Panc1 (cell line): ENCODE measurements around the gene CBR4. TPM values are rescaled to one million over a fixed set of nuclear protein-coding genes. Genes with fewer than 3 reads are reported as not detected.
A peak's percentile ranks its signal among the peaks of the same experiment; 100 is the strongest.

Source experiments
- ATAC-seq: fragments of 200-7000 bp; cut with Tn5 transposase; 2 replicates; pipeline ENCODE4 v1.9.1; 2020; ENCODE audit warnings: mild to moderate bottlenecking, moderate library complexity
- BruUV-seq: library from RNA; stranded (reverse); fragments of 400-500 nt; replicated peaks from 2 replicates; lab custom pipeline; 2021; lab: Mats Ljungman, UMichigan
- CTCF ChIA-PET: fragments of 300-600 bp; sonication (Branson Sonifier 250); formaldehyde crosslinking; loops from one replicate; lab custom pipeline; 2022; ENCODE audit warnings: antibody characterized with exemption; lab: Charles Lee
- POLR2A ChIA-PET: fragments of 300-600 bp; sonication (Branson Sonifier 250); formaldehyde crosslinking; loops from one replicate; lab custom pipeline; 2022; ENCODE audit warnings: antibody characterized with exemption; lab: Charles Lee
- DNase-seq: peaks from one replicate; pipeline ENCODE4 v3.0.0-alpha.2; 2010; ENCODE audit warnings: low read depth, low spot score
- H3K27ac ChIP-seq: 2 replicates; pipeline ENCODE4 v1.5.1; 2011; ENCODE audit warnings: mild to moderate bottlenecking, low read length, inconsistent platforms
- H3K27me3 ChIP-seq: fragments of 200-500 bp; sonication (Bioruptor generic); 2 replicates; pipeline ENCODE4 v1.6.0; 2014; ENCODE audit warnings: low read length, inconsistent platforms; ENCODE audit not compliant: control insufficient read depth, insufficient read depth
- H3K36me3 ChIP-seq: fragments of 200-500 bp; sonication (Bioruptor generic); 2 replicates; pipeline ENCODE4 v1.5.1; 2014; ENCODE audit warnings: inconsistent platforms, mild to moderate bottlenecking, low read length, moderate library complexity; ENCODE audit not compliant: control insufficient read depth, insufficient read depth
- H3K4me1 ChIP-seq: 2 replicates; pipeline ENCODE4 v1.5.1; 2011; ENCODE audit warnings: inconsistent platforms, mild to moderate bottlenecking, low read length, moderate library complexity; ENCODE audit not compliant: control insufficient read depth, insufficient read depth
- H3K4me3 ChIP-seq, 2 experiments: 2 replicates each; pipeline ENCODE4 v1.5.1; 2011 to 2012; ENCODE audit warnings: low read depth in 2 of 2, low read length in 2 of 2, mild to moderate bottlenecking in 2 of 2, inconsistent platforms in 1 of 2, moderate library complexity in 1 of 2
- H3K9me3 ChIP-seq: fragments of 200-500 bp; sonication (Bioruptor generic); 2 replicates; pipeline ENCODE4 v1.5.1; 2014; ENCODE audit warnings: low read depth, mild to moderate bottlenecking, inconsistent platforms, low read length, moderate library complexity; ENCODE audit not compliant: control insufficient read depth, insufficient read depth
- POLR2AphosphoS5 ChIP-seq: IDR thresholded peaks from 2 replicates; pipeline ENCODE4 v1.6.1; 2012; ENCODE audit warnings: mild to moderate bottlenecking, low read depth, low read length, moderate library complexity
- SIN3A ChIP-seq: IDR thresholded peaks from 2 replicates; pipeline ENCODE4 v1.6.1; 2012; ENCODE audit warnings: low read depth, mild to moderate bottlenecking, low read length, moderate library complexity, borderline replicate concordance; ENCODE audit not compliant: insufficient read depth
- TCF7L2 ChIP-seq: IDR thresholded peaks from 2 replicates; pipeline ENCODE4 v1.6.1; 2011; ENCODE audit warnings: mild to moderate bottlenecking, low read depth, low read length, inconsistent platforms
- in situ Hi-C: cut with HindIII; loops from 2 replicates; pipeline ENCODE4 v1.10.0; 2016; ENCODE audit warnings: low sequenced_read_pairs, low pct_unique_long_range_greater_than_20kb
- intact Hi-C: fragments of 100-400 bp; cut with micrococcal nuclease; formaldehyde crosslinking; loops from one replicate; pipeline ENCODE4 v1.10.0; 2022; ENCODE audit not compliant: unreplicated experiment
- total RNA-seq: library from RNA; stranded (reverse); gene quantifications from one replicate; pipeline ENCODE4 v1.2.1, GENCODE V29; 2021; ENCODE audit not compliant: unreplicated experiment
- TF ChIP-seq, protein P1 (sequence below): fragments of 450-650 bp; IDR thresholded peaks from 2 replicates; pipeline ENCODE4 v1.5.1; 2017; ENCODE audit warnings: mild to moderate bottlenecking
- TF ChIP-seq, protein P2 (sequence below), 2 experiments: IDR thresholded peaks; 2 replicates each; pipeline ENCODE4 v1.6.1; 2011 to 2012; ENCODE audit warnings: low read depth in 2 of 2, control low read depth in 1 of 2, low read length in 1 of 2, mild to moderate bottlenecking in 1 of 2, moderate library complexity in 1 of 2; ENCODE audit not compliant: insufficient read depth in 1 of 2

The CBR4 gene
- total RNA-seq, 1 experiment from 2014 or later = 13.5 TPM

GRCh38 chr4:168995537-168996295 is 14.3 kb downstream of the CBR4 start:
- no peak overlapping the region for H3K4me3 ChIP-seq
- intact Hi-C loops = no loop called here
- DNase-seq (no peak), ATAC-seq (no peak)
- CTCF ChIA-PET = interaction anchor here (0.6 kb wide), 1 partner anchor 55 kb away, joined by 3 read pairs; no protein-coding TSS in a partner anchor
- POLR2A ChIA-PET = interaction anchor here (0.6 kb wide), 1 partner anchor 206 kb away, joined by 4 read pairs; no protein-coding TSS in a partner anchor
- H3K9me3 ChIP-seq = no peaks in the 10 kb centered on the region
- in situ Hi-C loops = no loop called here
- TF ChIP-seq, protein P1, sequence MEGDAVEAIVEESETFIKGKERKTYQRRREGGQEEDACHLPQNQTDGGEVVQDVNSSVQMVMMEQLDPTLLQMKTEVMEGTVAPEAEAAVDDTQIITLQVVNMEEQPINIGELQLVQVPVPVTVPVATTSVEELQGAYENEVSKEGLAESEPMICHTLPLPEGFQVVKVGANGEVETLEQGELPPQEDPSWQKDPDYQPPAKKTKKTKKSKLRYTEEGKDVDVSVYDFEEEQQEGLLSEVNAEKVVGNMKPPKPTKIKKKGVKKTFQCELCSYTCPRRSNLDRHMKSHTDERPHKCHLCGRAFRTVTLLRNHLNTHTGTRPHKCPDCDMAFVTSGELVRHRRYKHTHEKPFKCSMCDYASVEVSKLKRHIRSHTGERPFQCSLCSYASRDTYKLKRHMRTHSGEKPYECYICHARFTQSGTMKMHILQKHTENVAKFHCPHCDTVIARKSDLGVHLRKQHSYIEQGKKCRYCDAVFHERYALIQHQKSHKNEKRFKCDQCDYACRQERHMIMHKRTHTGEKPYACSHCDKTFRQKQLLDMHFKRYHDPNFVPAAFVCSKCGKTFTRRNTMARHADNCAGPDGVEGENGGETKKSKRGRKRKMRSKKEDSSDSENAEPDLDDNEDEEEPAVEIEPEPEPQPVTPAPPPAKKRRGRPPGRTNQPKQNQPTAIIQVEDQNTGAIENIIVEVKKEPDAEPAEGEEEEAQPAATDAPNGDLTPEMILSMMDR = peak; percentile 20; the same call in 1 of the 2 replicates
- TF ChIP-seq, protein P2, sequence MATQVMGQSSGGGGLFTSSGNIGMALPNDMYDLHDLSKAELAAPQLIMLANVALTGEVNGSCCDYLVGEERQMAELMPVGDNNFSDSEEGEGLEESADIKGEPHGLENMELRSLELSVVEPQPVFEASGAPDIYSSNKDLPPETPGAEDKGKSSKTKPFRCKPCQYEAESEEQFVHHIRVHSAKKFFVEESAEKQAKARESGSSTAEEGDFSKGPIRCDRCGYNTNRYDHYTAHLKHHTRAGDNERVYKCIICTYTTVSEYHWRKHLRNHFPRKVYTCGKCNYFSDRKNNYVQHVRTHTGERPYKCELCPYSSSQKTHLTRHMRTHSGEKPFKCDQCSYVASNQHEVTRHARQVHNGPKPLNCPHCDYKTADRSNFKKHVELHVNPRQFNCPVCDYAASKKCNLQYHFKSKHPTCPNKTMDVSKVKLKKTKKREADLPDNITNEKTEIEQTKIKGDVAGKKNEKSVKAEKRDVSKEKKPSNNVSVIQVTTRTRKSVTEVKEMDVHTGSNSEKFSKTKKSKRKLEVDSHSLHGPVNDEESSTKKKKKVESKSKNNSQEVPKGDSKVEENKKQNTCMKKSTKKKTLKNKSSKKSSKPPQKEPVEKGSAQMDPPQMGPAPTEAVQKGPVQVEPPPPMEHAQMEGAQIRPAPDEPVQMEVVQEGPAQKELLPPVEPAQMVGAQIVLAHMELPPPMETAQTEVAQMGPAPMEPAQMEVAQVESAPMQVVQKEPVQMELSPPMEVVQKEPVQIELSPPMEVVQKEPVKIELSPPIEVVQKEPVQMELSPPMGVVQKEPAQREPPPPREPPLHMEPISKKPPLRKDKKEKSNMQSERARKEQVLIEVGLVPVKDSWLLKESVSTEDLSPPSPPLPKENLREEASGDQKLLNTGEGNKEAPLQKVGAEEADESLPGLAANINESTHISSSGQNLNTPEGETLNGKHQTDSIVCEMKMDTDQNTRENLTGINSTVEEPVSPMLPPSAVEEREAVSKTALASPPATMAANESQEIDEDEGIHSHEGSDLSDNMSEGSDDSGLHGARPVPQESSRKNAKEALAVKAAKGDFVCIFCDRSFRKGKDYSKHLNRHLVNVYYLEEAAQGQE (IDR thresholded peaks at IDR 0.05; ENCODE audit: insufficient read depth in 1 of 2, low read depth in 2 of 2, low read length in 1 of 2) = no peak
- TF ChIP-seq POLR2AphosphoS5 = no peak
- no peak for TF ChIP-seq SIN3A
- H3K36me3 ChIP-seq = peaks cover 9% of the 10 kb centered on the region; the same call in 1 of the 2 replicates
- H3K4me1 ChIP-seq = no peaks in the 10 kb centered on the region
- no peaks in the 10 kb centered on the region for H3K27me3 ChIP-seq
- H3K27ac ChIP-seq = no peak overlapping the region
- BruUV-seq = no TSS peak

DNA sequence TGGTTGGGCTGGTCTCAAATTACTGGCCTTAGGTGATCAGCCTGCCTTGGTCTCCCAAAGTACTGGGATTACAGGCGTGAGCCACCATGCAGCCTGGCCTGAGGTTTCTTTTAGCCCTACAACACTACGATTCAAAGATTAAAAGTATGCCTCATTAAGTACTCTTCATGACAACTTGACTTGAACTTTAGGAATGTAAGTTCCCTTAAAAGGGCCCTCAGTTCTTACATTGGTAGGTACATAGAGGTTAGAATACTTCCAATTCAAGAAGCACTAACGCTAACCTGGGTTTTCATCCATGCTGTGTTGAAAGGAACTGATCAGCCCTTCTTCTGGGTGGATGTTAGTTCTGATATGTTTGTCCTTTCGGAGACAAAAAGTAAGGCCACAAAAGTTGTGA is 15.1 kb downstream of the CBR4 start:
- H3K27ac ChIP-seq = no peak overlapping the region
- no peak for ATAC-seq
- in situ Hi-C loops = no loop called here
- intact Hi-C loops = no loop called here
- peaks cover 9% of the 10 kb centered on the region; the same call in 1 of the 2 replicates for H3K36me3 ChIP-seq
- no peak for DNase-seq
- H3K4me1 ChIP-seq = no peaks in the 10 kb centered on the region
- POLR2A ChIA-PET = no interaction called here
- no TSS peak for BruUV-seq
- no peaks in the 10 kb centered on the region for H3K9me3 ChIP-seq
- TF ChIP-seq SIN3A (no peak), TCF7L2 (no peak), POLR2AphosphoS5 (no peak)
- TF ChIP-seq, protein P2 (IDR thresholded peaks at IDR 0.05; ENCODE audit: insufficient read depth in 1 of 2, low read depth in 2 of 2, low read length in 1 of 2) = no peak
- TF ChIP-seq, protein P1 = no peak
- no peaks in the 10 kb centered on the region for H3K27me3 ChIP-seq
- H3K4me3 ChIP-seq = no peak overlapping the region
- CTCF ChIA-PET = no interaction called here
